ENCODE results near the gene SYNJ1.
"Not testable (repeated sequence)": the region's sequence is repeated elsewhere in the genome, so short reads cannot be mapped to it uniquely, and the experiment has no call there.

- TF ChIP-seq CTCF, POLR2A (IDR thresholded peaks at IDR 0.05): not testable (repeated sequence)
Measured at GRCh38 chr21:32664095-32664494, 63.7 kb downstream of the SYNJ1 start.
